Duodenal mucosa (tissue), 2 donors: ENCODE results near the gene OR10W1.

ENCODE experiments used
- H3K27ac ChIP-seq: one replicate; pipeline ENCODE4 v1.7.0; 2013; ENCODE audit warnings: low read depth, low read length
- H3K27me3 ChIP-seq, 2 donors: one replicate each; pipeline ENCODE4 v1.7.0; 2013; ENCODE audit warnings: low read length in 2 of 2, control low read depth in 1 of 2; ENCODE audit not compliant: insufficient read depth in 2 of 2, control insufficient read depth in 1 of 2
- H3K36me3 ChIP-seq, 2 donors: one replicate each; pipeline ENCODE4 v1.7.0; 2013; ENCODE audit warnings: low read length in 2 of 2, control low read depth in 1 of 2; ENCODE audit not compliant: insufficient read depth in 2 of 2, control insufficient read depth in 1 of 2
- H3K4me1 ChIP-seq, 2 donors: one replicate each; pipeline ENCODE4 v1.7.0; 2013; ENCODE audit warnings: low read length in 2 of 2, control low read depth in 1 of 2; ENCODE audit not compliant: insufficient read depth in 2 of 2, control insufficient read depth in 1 of 2
- H3K4me3 ChIP-seq, 2 donors: one replicate each; pipeline ENCODE4 v1.7.0; 2013; ENCODE audit warnings: low read length in 2 of 2, low read depth in 1 of 2
- H3K9ac ChIP-seq, 2 donors: one replicate each; pipeline ENCODE4 v1.7.0; 2013; ENCODE audit warnings: low read length in 2 of 2, low read depth in 1 of 2
- H3K9me3 ChIP-seq, 2 donors: one replicate each; pipeline ENCODE4 v1.7.0; 2013; ENCODE audit warnings: low read length in 2 of 2, control low read depth in 1 of 2; ENCODE audit not compliant: control insufficient read depth in 1 of 2

OR10W1 gene, protein sequence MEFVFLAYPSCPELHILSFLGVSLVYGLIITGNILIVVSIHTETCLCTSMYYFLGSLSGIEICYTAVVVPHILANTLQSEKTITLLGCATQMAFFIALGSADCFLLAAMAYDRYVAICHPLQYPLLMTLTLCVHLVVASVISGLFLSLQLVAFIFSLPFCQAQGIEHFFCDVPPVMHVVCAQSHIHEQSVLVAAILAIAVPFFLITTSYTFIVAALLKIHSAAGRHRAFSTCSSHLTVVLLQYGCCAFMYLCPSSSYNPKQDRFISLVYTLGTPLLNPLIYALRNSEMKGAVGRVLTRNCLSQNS

GRCh38 chr11:58268142-58268541, at the start of gene OR10W1:
Gene OR10W1 (minus strand): TSS chr11:58268260. CDS start chr11:58267858, 402 bp downstream.
- Histone ChIP-seq H3K27ac (no peak within 1 kb of the TSS), H3K36me3 (no peaks in the 10 kb centered on the region), H3K9ac (no peak within 1 kb of the TSS), H3K27me3 (no peaks in the 10 kb centered on the region), H3K9me3 (no peaks in the 10 kb centered on the region), H3K4me3 (no peak within 1 kb of the TSS), H3K4me1 (no peaks in the 10 kb centered on the region)

DNA sequence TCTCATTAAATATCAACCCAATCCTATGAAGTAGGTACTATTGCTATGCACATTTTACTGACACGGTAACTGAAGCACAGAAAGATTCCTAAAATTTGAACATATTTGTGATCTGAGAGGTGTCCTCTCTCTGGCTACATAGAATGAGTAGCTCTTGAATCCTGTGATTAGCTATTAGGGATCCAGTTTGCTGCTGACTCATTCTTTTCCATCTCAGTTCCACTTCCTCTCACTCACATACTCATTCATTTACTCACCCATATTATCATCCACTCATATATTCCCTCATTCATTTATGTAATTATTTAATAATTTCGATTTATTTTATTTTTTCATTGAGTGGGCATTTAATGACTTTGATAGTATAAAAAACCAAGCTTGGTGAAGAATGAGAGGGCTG, 48.1 kb upstream of the OR10W1 start:
- no peak overlapping the region for H3K4me3 ChIP-seq
- H3K27me3 ChIP-seq, result peaks cover 0 to 3% of the 10 kb centered on the region in 2 donors
- no peak overlapping the region for H3K9ac ChIP-seq
- H3K27ac ChIP-seq, result no peak overlapping the region
- H3K9me3 ChIP-seq, result no peaks in the 10 kb centered on the region
- no peaks in the 10 kb centered on the region for H3K36me3 ChIP-seq
- H3K4me1 ChIP-seq, result no peaks in the 10 kb centered on the region

- H3K9ac ChIP-seq, result no peak overlapping the region
- no peaks in the 10 kb centered on the region for H3K36me3 ChIP-seq
- no peaks in the 10 kb centered on the region for H3K9me3 ChIP-seq
- H3K27me3 ChIP-seq, result no peaks in the 10 kb centered on the region
- no peak overlapping the region for H3K4me3 ChIP-seq
- no peak overlapping the region for H3K27ac ChIP-seq
- H3K4me1 ChIP-seq, result no peaks in the 10 kb centered on the region
Observed at GRCh38 chr11:58301576-58301975, 33.5 kb upstream of the OR10W1 start.

- Histone ChIP-seq H3K9me3 (no peaks in the 10 kb centered on the region), H3K27me3 (no peaks in the 10 kb centered on the region), H3K36me3 (no peaks in the 10 kb centered on the region), H3K4me1 (no peaks in the 10 kb centered on the region), H3K4me3 (no peak overlapping the region), H3K27ac (no peak overlapping the region), H3K9ac (no peak overlapping the region)
Observed at GRCh38 chr11:58292017-58292416, 24.0 kb upstream of the OR10W1 start.

DNA sequence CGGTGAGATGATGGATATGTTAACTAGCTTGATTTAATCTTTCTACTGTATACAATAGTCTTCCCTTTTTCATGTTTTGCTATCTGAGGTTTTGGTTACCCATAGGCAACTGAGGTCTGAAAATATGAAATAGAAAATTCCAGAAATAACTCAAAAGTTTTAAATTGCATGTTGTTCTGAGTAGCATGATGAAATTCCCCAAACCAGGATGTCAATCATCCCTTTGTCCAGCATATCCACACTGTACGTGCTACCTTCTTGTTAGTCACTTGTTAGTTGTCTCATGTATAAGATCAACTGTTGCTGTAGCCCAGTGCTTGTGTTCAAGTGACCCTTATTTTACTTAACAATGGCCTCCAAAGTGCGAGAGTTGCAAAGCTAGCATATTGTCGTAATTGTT, 21.2 kb upstream of the OR10W1 start:
- Histone ChIP-seq H3K27me3 (no peaks in the 10 kb centered on the region), H3K9ac (no peak overlapping the region), H3K4me1 (no peaks in the 10 kb centered on the region), H3K4me3 (no peak overlapping the region), H3K9me3 (no peaks in the 10 kb centered on the region), H3K27ac (no peak overlapping the region), H3K36me3 (no peaks in the 10 kb centered on the region)

DNA sequence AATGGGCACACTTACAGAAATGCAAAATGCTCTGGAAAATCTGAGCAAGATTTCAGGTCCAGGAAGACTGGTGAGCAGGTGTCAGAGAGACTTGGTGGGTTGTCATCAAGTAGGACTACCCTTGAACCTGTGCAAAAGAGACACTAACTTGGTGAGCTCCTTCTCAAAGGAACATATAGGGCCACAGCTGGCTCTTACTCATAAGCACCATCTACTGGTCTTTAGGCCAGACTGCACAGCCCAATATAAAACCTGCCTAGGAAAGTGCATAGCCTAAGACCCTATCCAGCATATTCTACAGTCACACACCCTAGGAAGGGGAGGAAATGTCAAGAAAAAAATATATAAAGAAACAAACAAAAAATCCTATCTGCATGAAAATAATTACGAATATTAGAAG, 18.2 kb upstream of the OR10W1 start:
- Histone ChIP-seq H3K4me1 (no peaks in the 10 kb centered on the region), H3K4me3 (no peak overlapping the region), H3K9ac (no peak overlapping the region), H3K9me3 (peaks cover 0 to 5% of the 10 kb centered on the region in 2 donors), H3K27me3 (no peaks in the 10 kb centered on the region), H3K27ac (no peak overlapping the region), H3K36me3 (no peaks in the 10 kb centered on the region)

GRCh38 chr11:58285483-58286040, 17.5 kb upstream of the OR10W1 start:
- Histone ChIP-seq H3K27ac (no peak overlapping the region), H3K9ac (no peak overlapping the region), H3K36me3 (no peaks in the 10 kb centered on the region), H3K4me3 (no peak overlapping the region), H3K27me3 (no peaks in the 10 kb centered on the region), H3K4me1 (no peaks in the 10 kb centered on the region), H3K9me3 (peaks cover 0 to 5% of the 10 kb centered on the region in 2 donors)

DNA sequence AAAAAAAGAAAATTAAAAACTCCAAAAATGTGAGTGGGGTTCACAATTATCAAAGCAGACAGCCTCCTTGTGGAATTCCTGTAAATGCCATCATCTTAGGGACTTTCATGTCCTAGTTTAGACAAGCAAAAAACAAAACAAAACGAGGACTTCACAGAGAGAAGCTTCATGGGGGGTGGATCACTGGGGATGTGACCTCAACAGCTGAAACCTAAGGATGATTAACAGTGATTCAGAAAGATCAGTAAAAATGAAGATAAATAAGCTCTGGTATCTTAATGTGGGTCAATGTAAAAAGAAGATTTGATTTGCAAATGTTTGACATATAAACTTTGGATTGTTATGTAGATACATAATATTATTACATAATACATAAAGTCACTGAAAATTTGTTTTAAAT, 8.1 kb upstream of the OR10W1 start:
- Histone ChIP-seq H3K27ac (no peak overlapping the region), H3K9me3 (no peaks in the 10 kb centered on the region), H3K9ac (no peak overlapping the region), H3K4me1 (no peaks in the 10 kb centered on the region), H3K36me3 (no peaks in the 10 kb centered on the region), H3K27me3 (no peaks in the 10 kb centered on the region), H3K4me3 (no peak overlapping the region)

DNA sequence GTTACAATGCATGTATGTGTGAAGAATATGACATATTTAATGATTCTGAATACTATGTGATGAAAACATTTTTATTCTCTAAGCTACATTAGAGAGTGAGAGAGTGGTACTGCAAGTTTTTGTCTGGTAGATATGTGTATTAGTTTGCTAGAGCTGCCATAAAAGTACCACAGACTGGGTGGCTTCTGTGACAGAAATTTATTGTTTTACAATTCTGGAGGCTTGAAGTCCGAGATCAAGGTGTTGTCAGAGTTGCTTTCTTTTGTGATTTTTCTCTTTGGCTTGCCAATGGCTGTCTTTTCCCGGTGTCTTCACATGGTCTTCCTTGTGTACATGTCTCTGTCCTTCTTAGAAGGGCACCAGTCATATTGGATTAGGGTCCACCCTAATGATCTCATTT, 6.9 kb upstream of the OR10W1 start:
- Histone ChIP-seq H3K27me3 (no peaks in the 10 kb centered on the region), H3K4me3 (no peak overlapping the region), H3K9me3 (no peaks in the 10 kb centered on the region), H3K36me3 (no peaks in the 10 kb centered on the region), H3K9ac (no peak overlapping the region), H3K4me1 (no peaks in the 10 kb centered on the region), H3K27ac (no peak overlapping the region)

DNA sequence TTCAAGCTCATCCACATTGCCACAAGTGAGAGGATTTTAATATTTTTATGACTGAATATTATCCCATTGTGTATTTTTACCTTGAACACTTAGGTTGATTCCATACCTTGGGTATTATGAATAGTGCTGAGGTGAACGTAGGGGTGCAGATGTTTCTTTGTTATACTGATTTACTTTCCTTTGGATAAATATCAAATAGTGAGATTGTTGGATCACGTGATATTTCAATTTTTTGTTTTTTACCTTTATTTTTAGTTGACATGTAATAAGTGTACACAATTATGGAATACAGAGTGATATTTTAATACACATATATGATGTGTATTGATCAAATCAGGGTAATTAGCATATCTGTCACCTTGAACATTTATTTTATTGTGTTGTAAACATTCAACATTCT, 8.1 kb downstream of the OR10W1 start:
- Histone ChIP-seq H3K4me1 (no peaks in the 10 kb centered on the region), H3K4me3 (no peak overlapping the region), H3K9ac (no peak overlapping the region), H3K36me3 (no peaks in the 10 kb centered on the region), H3K27me3 (no peaks in the 10 kb centered on the region), H3K9me3 (no peaks in the 10 kb centered on the region), H3K27ac (no peak overlapping the region)
